CD14-positive monocyte (primary cell): Measurements from ENCODE around the gene RAB3GAP1. TPM values are rescaled to one million over a fixed set of nuclear protein-coding genes. Genes with fewer than 3 reads are reported as not detected.

Source experiments
- DNase-seq, 3 donors: peaks; one replicate each; pipeline ENCODE4 v3.0.0-alpha.2; 2011 to 2022
- H2AFZ ChIP-seq: 2 replicates; pipeline ENCODE4 v1.6.0; 2012; ENCODE audit warnings: mild to moderate bottlenecking, low read depth, low read length, inconsistent platforms; ENCODE audit not compliant: insufficient read depth, poor library complexity, severe bottlenecking
- H3K27ac ChIP-seq, 2 donors: 1 replicate in 1 of 2; 2 replicates in 1 of 2; pipeline ENCODE4 v1.5.1; 2012 to 2013; ENCODE audit warnings: low read length in 2 of 2, control low read depth in 1 of 2, inconsistent platforms in 1 of 2, low read depth in 1 of 2, mild to moderate bottlenecking in 1 of 2
- H3K27me3 ChIP-seq, 2 donors: one replicate each; pipeline versions ENCODE4 v1.6.0 to v1.6.1; 2011 to 2013; ENCODE audit warnings: low read length in 2 of 2; ENCODE audit not compliant: control insufficient read depth in 2 of 2, insufficient read depth in 2 of 2
- H3K36me3 ChIP-seq, 2 donors: replicated peaks in 1 of 2; 1 replicate in 1 of 2; 2 replicates in 1 of 2; pipeline versions ENCODE4 v1.5.1 to v1.6.1; 2012 to 2013; ENCODE audit warnings: low read length in 2 of 2, control low read depth in 1 of 2, inconsistent platforms in 1 of 2, mild to moderate bottlenecking in 1 of 2; ENCODE audit not compliant: insufficient read depth in 2 of 2, control insufficient read depth in 1 of 2
- H3K4me1 ChIP-seq, 2 donors: 1 replicate in 1 of 2; 2 replicates in 1 of 2; pipeline versions ENCODE4 v1.5.1 to v1.6.1; 2012 to 2013; ENCODE audit warnings: low read length in 2 of 2, control low read depth in 1 of 2, inconsistent platforms in 1 of 2, mild to moderate bottlenecking in 1 of 2, moderate library complexity in 1 of 2; ENCODE audit not compliant: insufficient read depth in 2 of 2, control insufficient read depth in 1 of 2
- H3K4me2 ChIP-seq: replicated peaks from 2 replicates; pipeline ENCODE3; 2012; ENCODE audit warnings: low read length, moderate library complexity, mild to moderate bottlenecking; ENCODE audit not compliant: poor library complexity, severe bottlenecking; ENCODE audit errors: extremely low read depth
- H3K4me3 ChIP-seq, 3 experiments: fragments of 200-600 bp in 1 of 3; sonication (generic) in 1 of 3; replicated peaks in 1 of 3; 1 replicate in 2 of 3; 2 replicates in 1 of 3; pipeline ENCODE4 v1.5.1; 2011 to 2013; ENCODE audit warnings: low read length in 3 of 3, mild to moderate bottlenecking in 3 of 3, control low read depth in 2 of 3, low read depth in 2 of 3, inconsistent platforms in 1 of 3, moderate library complexity in 1 of 3
- H3K79me2 ChIP-seq: 2 replicates; pipeline ENCODE4 v1.6.0; 2012; ENCODE audit warnings: mild to moderate bottlenecking, control low read depth, inconsistent platforms, low read length, moderate library complexity; ENCODE audit not compliant: insufficient read depth
- H3K9ac ChIP-seq: 2 replicates; pipeline ENCODE4 v1.6.0; 2017; ENCODE audit warnings: low read length, mild to moderate bottlenecking; ENCODE audit not compliant: insufficient read depth, poor library complexity, severe bottlenecking
- H3K9me3 ChIP-seq, 2 donors: replicated peaks in 1 of 2; 1 replicate in 1 of 2; 2 replicates in 1 of 2; pipeline versions ENCODE4 v1.5.1 to v1.6.1; 2012 to 2013; ENCODE audit warnings: low read length in 2 of 2, control low read depth in 1 of 2; ENCODE audit not compliant: control insufficient read depth in 1 of 2, insufficient read depth in 1 of 2
- H4K20me1 ChIP-seq: 2 replicates; pipeline ENCODE4 v1.6.0; 2012; ENCODE audit warnings: mild to moderate bottlenecking, low read length, control low read depth, moderate library complexity; ENCODE audit not compliant: insufficient read depth
- H3K27ac Mint-ChIP-seq, 7 donors: one replicate each; pipeline ENCODE4 v1.8.0; 2020; ENCODE audit warnings: mild to moderate bottlenecking in 7 of 7, mixed read lengths in 7 of 7, moderate library complexity in 6 of 7, inconsistent platforms in 2 of 7
- H3K27me3 Mint-ChIP-seq, 3 donors: one replicate each; pipeline ENCODE4 v1.8.0; 2021 to 2022; ENCODE audit warnings: low read depth in 3 of 3, mild to moderate bottlenecking in 3 of 3, mixed read lengths in 3 of 3, moderate library complexity in 3 of 3, inconsistent platforms in 1 of 3
- H3K36me3 Mint-ChIP-seq, 2 donors: one replicate each; pipeline ENCODE4 v1.8.0; 2020; ENCODE audit warnings: mixed read lengths in 2 of 2, inconsistent platforms in 1 of 2, mild to moderate bottlenecking in 1 of 2
- H3K4me1 Mint-ChIP-seq: one replicate; pipeline ENCODE4 v1.8.0; 2020; ENCODE audit warnings: mild to moderate bottlenecking, mixed read lengths
- H3K4me3 Mint-ChIP-seq, 2 donors: one replicate each; pipeline ENCODE4 v1.8.0; 2020; ENCODE audit warnings: mild to moderate bottlenecking in 2 of 2, mixed read lengths in 2 of 2, moderate library complexity in 1 of 2
- H3K9me3 Mint-ChIP-seq, 7 donors: one replicate each; pipeline ENCODE4 v1.8.0; 2020 to 2022; ENCODE audit warnings: mixed read lengths in 7 of 7, mild to moderate bottlenecking in 6 of 7, moderate library complexity in 6 of 7, inconsistent platforms in 2 of 7
- CTCF ChIP-seq: fragments of 200-600 bp; IDR thresholded peaks from one replicate; pipeline ENCODE4 v1.8.0; 2022; ENCODE audit warnings: antibody characterized with exemption, mild to moderate bottlenecking
- WGBS: methylation state at CpG from one replicate; pipeline ENCODE4 v1.1.5; 2013; ENCODE audit warnings: missing lambda C conversion rate; ENCODE audit not compliant: insufficient coverage; 5-methylcytosine and 5-hydroxymethylcytosine counted together
- intact Hi-C, 2 donors: fragments of 100-400 bp; cut with micrococcal nuclease; formaldehyde crosslinking; loops; one replicate each; pipeline versions ENCODE4 v1.15.0 to v1.15.1; 2023
- polyA plus RNA-seq, 3 donors: library from polyadenylated mRNA; depleted of rRNA in 1 of 3; unstranded in 2 of 3; stranded (reverse) in 1 of 3; fragments of 300-500 nt in 2 of 3; fragments of >200 nt in 1 of 3; fragmentation: Illumina TruSeq in 2 of 3; gene quantifications; 1 replicate in 2 of 3; 2 replicates in 1 of 3; pipeline ENCODE4 v1.2.3, GENCODE V29; 2012 to 2021

RAB3GAP1 gene
- polyA plus RNA-seq, 3 donors, result 8.0 to 17.4 (median 11.3) TPM

GRCh38 chr2:135124924-135125886 is 73.1 kb downstream of the RAB3GAP1 start:
- Histone ChIP-seq H3K27me3 (no peaks in the 10 kb centered on the region), H3K79me2 (no peaks in the 10 kb centered on the region), H4K20me1 (no peaks in the 10 kb centered on the region), H3K36me3 (peaks cover 81 to 89% of the 10 kb centered on the region in 2 donors), H3K27ac (no peak overlapping the region), H3K4me1 (no peaks in the 10 kb centered on the region), H3K9me3 (no peaks in the 10 kb centered on the region), H3K4me2 (no peak overlapping the region), H3K9ac (no peak overlapping the region), H2AFZ (no peak overlapping the region), H3K4me3 (no peak overlapping the region)
- WGBS, result no CpG with 5 or more reads among the region's 1 CpG
- H3K4me3 Mint-ChIP-seq, result no peak overlapping the region
- DNase-seq, result no peak
- peaks cover 62 to 74% of the 10 kb centered on the region in 2 donors for H3K36me3 Mint-ChIP-seq
- intact Hi-C loops, result no loop called here
- no peak for TF ChIP-seq CTCF
- no peak overlapping the region for H3K27ac Mint-ChIP-seq
- no peaks in the 10 kb centered on the region for H3K27me3 Mint-ChIP-seq
- H3K4me1 Mint-ChIP-seq, result no peaks in the 10 kb centered on the region
- H3K9me3 Mint-ChIP-seq, result peaks cover 2 to 6% (median 4%) of the 10 kb centered on the region in 7 donors

- Histone ChIP-seq H2AFZ (no peak overlapping the region), H3K79me2 (no peaks in the 10 kb centered on the region), H4K20me1 (no peaks in the 10 kb centered on the region), H3K27ac (no peak overlapping the region), H3K9ac (no peak overlapping the region), H3K4me3 (no peak overlapping the region), H3K9me3 (no peaks in the 10 kb centered on the region), H3K4me1 (no peaks in the 10 kb centered on the region), H3K27me3 (no peaks in the 10 kb centered on the region), H3K36me3 (peaks cover 84 to 89% of the 10 kb centered on the region in 2 donors), H3K4me2 (no peak overlapping the region)
- Mint-ChIP-seq H3K36me3 (peaks cover 63 to 72% of the 10 kb centered on the region in 2 donors), H3K27me3 (no peaks in the 10 kb centered on the region), H3K4me1 (no peaks in the 10 kb centered on the region), H3K9me3 (peaks cover 2 to 6% (median 4%) of the 10 kb centered on the region in 7 donors), H3K4me3 (no peak overlapping the region), H3K27ac (no peak overlapping the region)
- intact Hi-C loops, result no loop called here
- TF ChIP-seq CTCF, result no peak
- DNase-seq, result no peak
- no CpG with 5 or more reads among the region's 2 CpGs for WGBS
These were observed 73.8 kb downstream of the RAB3GAP1 start for GRCh38 chr2:135125940-135126339.
